HK-2 (cell line): ENCODE results near the gene PTPRO.

Experiments
- DNase-seq: peaks from one replicate; pipeline ENCODE4 v3.0.0-alpha.2; 2018; ENCODE audit not compliant: unreplicated experiment

Gene PTPRO

GRCh38 chr12:15446807-15447206, 124.5 kb downstream of the PTPRO start:
- no peak for DNase-seq

- no peak for DNase-seq
Observed at GRCh38 chr12:15453613-15454012, 131.3 kb downstream of the PTPRO start.

GRCh38 chr12:15458008-15458407, 135.7 kb downstream of the PTPRO start:
- no peak for DNase-seq

- no peak for DNase-seq
Observed at GRCh38 chr12:15468911-15469310, 146.6 kb downstream of the PTPRO start.

- DNase-seq: no peak
Observed at GRCh38 chr12:15469356-15469755, 147.0 kb downstream of the PTPRO start.

- DNase-seq: no peak
Observed at GRCh38 chr12:15472036-15472435, 149.7 kb downstream of the PTPRO start.

- DNase-seq: no peak
Observed at GRCh38 chr12:15474766-15475165, 152.5 kb downstream of the PTPRO start.

GRCh38 chr12:15477761-15478160, 155.5 kb downstream of the PTPRO start:
- no peak for DNase-seq

GRCh38 chr12:15481846-15482245, 159.5 kb downstream of the PTPRO start:
- no peak for DNase-seq

GRCh38 chr12:15485466-15485865, 163.2 kb downstream of the PTPRO start:
- no peak for DNase-seq

GRCh38 chr12:15486859-15487258, 164.6 kb downstream of the PTPRO start:
- no peak for DNase-seq

- DNase-seq: no peak
Observed at GRCh38 chr12:15488481-15488880, 166.2 kb downstream of the PTPRO start.

- no peak for DNase-seq
Observed at GRCh38 chr12:15494329-15495046, 172.2 kb downstream of the PTPRO start.

- DNase-seq: no peak
Observed at GRCh38 chr12:15495746-15496145, 173.4 kb downstream of the PTPRO start.

GRCh38 chr12:15496738-15497137, 174.4 kb downstream of the PTPRO start:
- DNase-seq: no peak

GRCh38 chr12:15497671-15498292, 175.5 kb downstream of the PTPRO start:
- DNase-seq: no peak

GRCh38 chr12:15502211-15502610, 179.9 kb downstream of the PTPRO start:
- no peak for DNase-seq

- no peak for DNase-seq
Observed at GRCh38 chr12:15505616-15506015, 183.3 kb downstream of the PTPRO start.

- no peak for DNase-seq
Observed at GRCh38 chr12:15515010-15515409, 192.7 kb downstream of the PTPRO start.

- no peak for DNase-seq
Observed at GRCh38 chr12:15520083-15520482, 197.8 kb downstream of the PTPRO start.

- DNase-seq: no peak
Observed at GRCh38 chr12:15520844-15521243, 198.5 kb downstream of the PTPRO start.

- no peak for DNase-seq
Observed at GRCh38 chr12:15522574-15523187, 200.4 kb downstream of the PTPRO start.

GRCh38 chr12:15525441-15525840, 203.1 kb downstream of the PTPRO start:
- no peak for DNase-seq
